GM19023 (cell line): Measurements from ENCODE around the gene UBD.
A peak's percentile ranks its signal among the peaks of the same experiment; 100 is the strongest.

Experiments used
- ATAC-seq: cut with Tn5 transposase; IDR thresholded peaks from one replicate; pipeline ENCODE4 v1.9.1; 2021; ENCODE audit warnings: mild to moderate bottlenecking, moderate library complexity; ENCODE audit not compliant: unreplicated experiment

UBD gene

GRCh38 chr6:29559524-29560287 lies at the start of gene UBD:
UBD (minus strand) TSS chr6:29559732; CDS start chr6:29559701, 31 bp downstream.
- no peak for ATAC-seq

- ATAC-seq, result no peak
Observed at GRCh38 chr6:29608131-29608530, 48.6 kb upstream of the UBD start.

GRCh38 chr6:29603930-29604329 lies 44.4 kb upstream of the UBD start:
- no peak for ATAC-seq

GRCh38 chr6:29603456-29603855 lies 43.9 kb upstream of the UBD start:
- ATAC-seq, result no peak

GRCh38 chr6:29602564-29603361 lies 43.2 kb upstream of the UBD start:
- no peak for ATAC-seq

GRCh38 chr6:29598172-29598747 lies 38.7 kb upstream of the UBD start:
- ATAC-seq, result no peak

- ATAC-seq, result no peak
Observed at GRCh38 chr6:29597184-29597583, 37.7 kb upstream of the UBD start.

- no peak for ATAC-seq
Observed at GRCh38 chr6:29596381-29596900, 36.9 kb upstream of the UBD start.

- ATAC-seq, result no peak
Observed at GRCh38 chr6:29593199-29593855, 33.8 kb upstream of the UBD start.

GRCh38 chr6:29591677-29592076 lies 32.1 kb upstream of the UBD start:
- no peak for ATAC-seq

GRCh38 chr6:29590218-29590808 lies 30.8 kb upstream of the UBD start:
- ATAC-seq, result no peak

GRCh38 chr6:29589423-29590048 lies 30.0 kb upstream of the UBD start:
- no peak for ATAC-seq

GRCh38 chr6:29584821-29585220 lies 25.3 kb upstream of the UBD start, which contains the start of gene OR2H2:
OR2H2 (plus strand) TSS chr6:29585121; CDS start chr6:29587945, 2,824 bp downstream.
- ATAC-seq, result no peak

GRCh38 chr6:29577544-29577943 lies 18.0 kb upstream of the UBD start:
- ATAC-seq, result no peak

- no peak for ATAC-seq
Observed at GRCh38 chr6:29576056-29576455, 16.5 kb upstream of the UBD start.

GRCh38 chr6:29567991-29568390 lies 8.5 kb upstream of the UBD start:
- ATAC-seq, result no peak

GRCh38 chr6:29567541-29567940 lies 8.0 kb upstream of the UBD start:
- ATAC-seq, result no peak

GRCh38 chr6:29566856-29567255 lies 7.3 kb upstream of the UBD start:
- ATAC-seq, result no peak

- peak; percentile 52 for ATAC-seq
Observed at GRCh38 chr6:29564875-29565274, 5.3 kb upstream of the UBD start.

GRCh38 chr6:29563435-29563965 lies 4.0 kb upstream of the UBD start:
- ATAC-seq, result no peak
